ENCODE results near the gene SERPINB13.

The SERPINB13 gene

DNA sequence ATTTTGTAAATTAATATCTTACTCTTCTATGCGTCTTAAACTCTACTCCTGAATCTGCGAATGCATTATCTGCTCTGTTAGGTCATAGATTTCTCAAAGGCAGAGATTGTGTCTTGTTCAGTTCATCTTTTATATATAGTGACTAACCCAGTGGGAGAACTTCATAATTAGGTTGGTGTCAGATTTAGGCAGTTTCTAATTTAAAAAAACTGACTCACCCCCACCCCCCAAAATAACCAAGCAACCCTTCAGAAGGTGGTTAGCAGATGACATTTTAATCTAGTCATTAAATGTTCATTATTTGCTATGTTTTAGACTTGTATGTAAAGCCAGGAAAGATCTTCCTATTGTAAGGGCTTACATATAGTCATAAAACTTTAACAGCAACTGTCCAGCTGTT lies 34.6 kb upstream of the SERPINB13 start:
- TF ChIP-seq, protein P1, sequence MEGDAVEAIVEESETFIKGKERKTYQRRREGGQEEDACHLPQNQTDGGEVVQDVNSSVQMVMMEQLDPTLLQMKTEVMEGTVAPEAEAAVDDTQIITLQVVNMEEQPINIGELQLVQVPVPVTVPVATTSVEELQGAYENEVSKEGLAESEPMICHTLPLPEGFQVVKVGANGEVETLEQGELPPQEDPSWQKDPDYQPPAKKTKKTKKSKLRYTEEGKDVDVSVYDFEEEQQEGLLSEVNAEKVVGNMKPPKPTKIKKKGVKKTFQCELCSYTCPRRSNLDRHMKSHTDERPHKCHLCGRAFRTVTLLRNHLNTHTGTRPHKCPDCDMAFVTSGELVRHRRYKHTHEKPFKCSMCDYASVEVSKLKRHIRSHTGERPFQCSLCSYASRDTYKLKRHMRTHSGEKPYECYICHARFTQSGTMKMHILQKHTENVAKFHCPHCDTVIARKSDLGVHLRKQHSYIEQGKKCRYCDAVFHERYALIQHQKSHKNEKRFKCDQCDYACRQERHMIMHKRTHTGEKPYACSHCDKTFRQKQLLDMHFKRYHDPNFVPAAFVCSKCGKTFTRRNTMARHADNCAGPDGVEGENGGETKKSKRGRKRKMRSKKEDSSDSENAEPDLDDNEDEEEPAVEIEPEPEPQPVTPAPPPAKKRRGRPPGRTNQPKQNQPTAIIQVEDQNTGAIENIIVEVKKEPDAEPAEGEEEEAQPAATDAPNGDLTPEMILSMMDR (IDR thresholded peaks at IDR 0.05): no peak

DNA sequence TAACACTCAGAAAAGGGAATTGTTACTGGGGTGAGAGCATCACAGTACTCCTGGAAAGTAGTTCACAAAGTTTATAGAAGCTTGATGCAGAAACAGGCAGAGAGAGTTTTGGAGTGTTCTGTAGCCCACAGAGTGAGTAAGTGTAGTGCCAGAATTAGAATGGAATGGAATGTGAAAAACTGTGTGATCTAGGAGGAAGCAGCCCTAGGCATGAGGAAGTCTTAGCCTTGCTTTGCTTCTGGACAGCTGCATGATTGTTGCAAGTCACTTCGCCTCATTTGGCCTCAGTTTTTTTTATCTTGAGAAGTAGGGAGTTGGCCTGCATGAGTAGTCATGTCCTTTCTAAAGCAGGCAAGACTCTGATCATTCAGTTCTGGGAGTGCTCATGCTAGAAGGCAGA lies 34.1 kb upstream of the SERPINB13 start:
- TF ChIP-seq, protein P1 (IDR thresholded peaks at IDR 0.05): no peak

DNA sequence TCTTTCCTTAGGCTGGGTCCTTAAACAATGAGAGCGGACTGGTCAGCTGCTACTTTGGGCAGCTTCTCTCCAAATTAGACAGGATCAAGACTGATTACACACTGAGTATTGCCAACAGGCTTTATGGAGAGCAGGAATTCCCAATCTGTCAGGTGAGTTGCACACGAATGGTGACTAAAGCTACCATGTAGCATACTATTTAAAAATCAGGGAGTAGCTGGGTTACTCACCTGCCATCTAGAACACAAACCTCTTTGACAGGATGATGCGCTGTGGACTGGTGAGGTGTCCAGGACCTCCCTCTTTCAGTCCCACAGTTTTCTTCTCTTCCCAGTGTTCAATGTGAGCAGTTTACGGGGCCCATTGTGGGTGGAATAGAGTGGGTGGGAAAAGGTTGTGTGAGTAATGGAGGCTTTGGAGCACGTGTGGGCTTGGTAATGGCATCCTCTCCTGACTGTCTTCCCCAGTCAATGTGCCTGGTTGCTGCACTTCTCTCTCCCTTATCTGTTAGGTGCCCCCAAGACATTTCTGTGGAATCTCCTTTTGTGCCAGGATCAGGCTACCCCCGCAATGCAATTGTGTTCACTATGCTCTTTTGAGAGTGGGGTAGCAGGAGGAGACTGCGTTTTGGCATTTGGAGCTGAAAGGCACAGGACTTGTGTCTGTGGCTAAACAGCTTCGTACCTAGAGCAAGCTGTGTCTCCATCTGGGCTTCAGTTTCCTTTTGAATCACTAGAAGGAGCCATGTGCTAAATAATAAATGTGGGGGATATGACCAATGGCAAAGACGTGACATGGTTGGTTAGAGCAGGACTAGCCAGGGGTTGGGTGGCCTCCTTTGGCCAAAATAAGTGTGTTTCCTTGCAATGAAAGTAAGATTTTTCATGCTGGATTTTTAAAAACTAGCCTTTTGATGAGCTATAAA lies 27.3 kb upstream of the SERPINB13 start:
- TF ChIP-seq, protein P1 (IDR thresholded peaks at IDR 0.05): no peak

DNA sequence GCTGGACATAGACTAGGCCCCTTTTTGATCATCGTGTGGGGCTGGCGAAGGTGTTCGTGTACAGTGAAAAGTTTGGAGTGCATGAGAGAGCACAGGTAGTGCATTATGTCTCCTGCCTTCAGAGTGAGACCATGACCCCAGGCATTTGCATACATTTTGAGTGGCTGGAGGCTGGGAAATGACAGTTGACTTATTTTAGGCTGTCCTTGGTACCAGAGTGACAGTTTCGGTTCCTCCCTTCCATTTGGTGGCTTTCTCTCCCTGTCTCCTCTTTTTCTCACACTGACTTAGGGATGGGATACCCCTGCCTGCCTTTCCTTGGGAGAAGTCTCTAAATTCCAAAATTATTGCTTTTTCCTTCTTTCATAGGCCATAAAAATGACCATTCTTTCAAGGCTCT lies 24.9 kb upstream of the SERPINB13 start:
- TF ChIP-seq, protein P1 (IDR thresholded peaks at IDR 0.05): no peak

DNA sequence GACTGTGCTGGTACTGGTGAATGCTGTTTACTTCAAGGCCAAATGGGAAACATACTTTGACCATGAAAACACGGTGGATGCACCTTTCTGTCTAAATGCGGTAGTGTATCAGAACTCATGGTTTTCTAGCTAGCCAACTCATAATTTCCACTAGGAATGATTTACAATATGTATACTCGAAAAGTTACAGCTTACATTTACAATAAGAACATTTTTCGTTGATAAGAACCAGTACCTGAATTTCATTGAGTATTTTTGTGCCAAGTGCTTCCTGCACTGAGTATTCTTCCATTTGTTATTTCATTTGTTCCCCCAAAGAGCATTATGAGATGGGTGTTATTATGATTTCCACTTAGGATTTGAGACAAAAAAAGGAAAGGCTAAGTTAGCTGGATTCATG lies 23.1 kb upstream of the SERPINB13 start:
- TF ChIP-seq, protein P1 (IDR thresholded peaks at IDR 0.05): no peak

DNA sequence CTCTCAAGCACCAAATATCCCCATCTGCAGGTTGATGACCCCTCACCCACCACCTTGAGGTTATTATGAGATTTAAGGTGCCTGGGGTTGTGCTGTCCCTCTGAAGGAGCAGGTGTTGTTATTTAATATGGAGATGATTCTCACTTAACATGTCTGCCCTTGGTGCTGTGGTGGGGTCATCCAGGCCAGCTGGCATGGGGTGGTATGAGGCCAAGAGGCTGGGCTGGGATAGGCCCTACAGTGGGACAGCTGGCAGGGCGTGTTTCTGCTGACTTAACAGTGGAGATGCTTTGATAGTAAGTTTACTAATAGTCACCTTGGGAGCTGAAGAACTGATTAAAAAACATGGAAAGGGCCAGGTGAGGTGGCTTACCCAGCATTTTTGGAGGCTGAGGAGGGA lies 22.6 kb upstream of the SERPINB13 start:
- TF ChIP-seq, protein P1 (IDR thresholded peaks at IDR 0.05): no peak

DNA sequence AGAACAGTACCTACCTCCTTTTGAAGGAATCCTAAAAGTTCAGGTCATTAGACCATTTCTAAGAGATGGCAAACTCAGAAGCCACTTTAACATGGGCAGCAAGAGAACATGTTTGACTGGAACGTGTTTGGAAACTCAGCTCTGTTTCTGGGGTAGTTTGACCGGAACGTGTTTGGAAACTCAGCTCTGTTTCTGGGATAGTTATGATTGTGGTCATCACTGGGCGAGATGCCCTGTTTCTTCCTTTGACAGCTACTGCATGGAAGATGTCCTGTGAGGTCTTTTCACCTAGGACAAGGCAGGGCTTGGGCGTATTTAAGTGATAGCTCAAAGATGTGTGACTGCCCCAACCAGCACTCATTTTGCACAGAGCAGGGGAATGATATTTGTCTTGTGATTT lies 19.9 kb upstream of the SERPINB13 start:
- TF ChIP-seq, protein P1 (IDR thresholded peaks at IDR 0.05): no peak

Data from LNCAP (cell line).